GM18526 (cell line): ENCODE measurements around the gene PLEKHM3.

Source experiments
- POLR2A ChIP-seq: IDR thresholded peaks from 3 replicates; pipeline ENCODE4 v1.6.1; 2011; ENCODE audit not compliant: insufficient read length; ENCODE audit errors: extremely low read depth

The PLEKHM3 gene

DNA sequence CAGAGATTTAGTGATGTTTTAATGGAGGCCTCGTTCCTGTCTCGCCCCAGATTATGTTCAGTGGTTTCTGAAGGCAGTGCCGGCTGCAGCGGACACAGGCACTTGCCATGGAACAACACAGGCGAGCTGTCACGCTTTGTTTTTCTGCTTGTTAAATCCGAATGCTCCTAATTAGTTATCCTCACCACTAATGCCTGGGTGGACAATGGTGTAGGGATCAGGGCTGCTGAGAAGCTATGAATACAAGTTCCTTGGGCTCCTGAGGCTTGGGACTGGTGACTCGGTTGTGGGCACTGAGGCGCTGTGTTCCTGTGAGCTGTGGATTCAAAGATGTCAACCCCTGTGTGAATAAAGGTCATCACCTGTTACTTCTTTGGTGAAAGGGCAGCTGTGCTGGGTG lies 123.5 kb downstream of the PLEKHM3 start:
- TF ChIP-seq POLR2A, result no peak

DNA sequence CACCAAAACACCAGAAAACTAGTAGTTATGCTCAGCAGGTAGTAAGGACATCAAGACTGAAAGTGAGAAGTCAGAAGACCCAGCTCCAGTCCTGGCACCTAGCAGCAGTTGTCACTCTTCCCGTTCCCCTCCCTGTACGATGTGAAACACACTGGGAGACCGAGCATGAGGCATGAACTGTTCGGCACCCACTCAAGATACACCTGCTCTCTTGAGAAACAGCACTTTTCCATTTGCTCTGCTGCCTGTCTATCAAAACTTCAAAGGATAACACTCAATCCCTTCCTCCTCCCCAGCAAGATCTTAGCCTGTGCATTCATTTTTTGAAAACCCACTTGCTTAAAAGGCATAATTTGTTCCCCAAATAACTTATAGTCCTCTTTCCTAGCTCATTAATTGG lies 123.9 kb downstream of the PLEKHM3 start:
- TF ChIP-seq POLR2A, result no peak

DNA sequence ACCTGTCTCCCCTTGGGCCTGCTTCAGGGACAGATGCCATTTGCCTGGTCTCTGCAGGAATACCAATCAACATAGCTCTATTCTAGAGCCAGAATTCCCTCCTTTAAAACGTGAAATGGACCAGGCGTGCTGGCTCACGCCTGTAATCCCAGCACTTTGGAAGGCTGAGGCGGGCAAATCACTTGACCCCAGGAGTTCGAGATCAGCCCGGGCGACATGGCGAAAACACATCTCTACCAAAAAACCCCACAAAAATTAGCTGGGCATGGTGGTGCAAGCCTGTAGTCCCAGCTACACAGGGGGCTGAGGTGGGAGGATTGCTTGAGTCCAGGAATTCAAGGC lies 127.0 kb downstream of the PLEKHM3 start:
- TF ChIP-seq POLR2A, result no peak

DNA sequence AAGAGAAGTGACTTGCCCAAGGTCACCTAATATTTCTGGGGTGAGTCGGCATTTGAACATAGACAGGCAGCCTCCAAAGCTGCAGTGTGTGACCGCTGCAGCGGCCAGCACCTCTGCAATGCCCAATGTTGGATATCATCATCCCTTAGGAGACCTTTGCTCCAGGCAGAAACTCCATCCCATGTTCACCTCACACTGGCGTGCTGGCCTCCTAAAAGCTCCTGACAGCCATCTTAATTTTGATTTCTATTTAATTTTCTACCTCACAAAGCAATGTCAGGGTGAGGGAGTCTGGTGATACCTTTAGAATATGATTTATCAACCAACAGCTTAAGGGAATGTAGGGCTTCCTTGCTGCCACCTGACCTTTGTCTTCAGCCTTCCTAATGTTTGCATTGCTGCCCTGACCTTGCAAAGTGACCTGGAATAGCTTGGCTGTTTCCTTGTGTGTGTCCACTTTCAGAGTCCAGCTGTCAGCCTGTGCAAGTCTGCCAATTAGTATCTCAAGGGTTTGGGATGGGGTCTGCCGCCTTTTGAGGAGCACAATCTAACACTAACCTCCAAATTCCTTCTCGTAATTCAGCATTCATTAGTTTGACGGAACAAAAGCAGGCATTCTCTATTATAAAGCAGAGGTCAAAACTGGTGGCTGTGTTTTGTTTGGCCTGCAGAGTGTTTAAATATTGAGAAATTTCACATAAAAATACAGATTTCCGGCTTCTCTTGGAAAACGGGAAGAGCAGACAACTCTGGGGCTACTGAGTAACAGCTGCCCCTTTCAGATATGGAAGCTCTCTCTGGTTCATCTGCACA lies 127.6 kb downstream of the PLEKHM3 start:
- TF ChIP-seq POLR2A, result no peak

DNA sequence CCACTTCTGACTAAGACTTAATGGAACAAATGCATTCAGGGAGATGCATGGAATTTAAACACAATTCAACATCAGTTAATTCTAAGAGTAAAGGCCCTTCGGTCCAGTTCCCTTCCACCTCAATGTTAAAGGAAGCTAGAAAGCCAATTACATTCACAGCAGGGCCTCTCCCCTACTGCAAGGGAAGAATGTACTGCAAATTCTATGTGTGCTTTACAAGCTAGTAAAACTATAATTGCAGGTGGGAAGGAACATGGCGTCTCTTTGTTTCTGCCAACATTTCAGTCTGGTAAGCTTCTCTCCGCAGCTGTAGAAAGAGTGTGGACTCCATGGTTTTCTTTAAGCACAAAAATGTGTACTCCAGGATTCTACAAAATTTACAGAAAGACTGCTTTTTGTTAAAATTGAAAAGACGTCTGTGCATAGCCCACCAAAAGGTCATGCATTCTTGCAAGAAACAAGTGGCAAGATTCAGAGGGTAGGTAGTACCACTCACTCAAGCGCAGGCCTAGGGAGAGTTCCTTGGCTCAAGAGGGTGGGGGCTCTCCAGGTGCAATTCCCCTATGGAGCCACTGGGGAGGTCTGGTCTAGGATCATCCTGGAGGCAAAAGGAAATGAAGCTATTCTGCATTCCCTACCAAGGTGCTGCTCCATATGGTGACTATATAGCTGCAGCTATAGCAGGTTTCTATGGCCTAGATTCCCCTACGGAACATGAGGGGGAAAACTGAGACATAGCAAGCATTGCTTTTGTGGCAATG lies 128.6 kb downstream of the PLEKHM3 start:
- no peak for TF ChIP-seq POLR2A

DNA sequence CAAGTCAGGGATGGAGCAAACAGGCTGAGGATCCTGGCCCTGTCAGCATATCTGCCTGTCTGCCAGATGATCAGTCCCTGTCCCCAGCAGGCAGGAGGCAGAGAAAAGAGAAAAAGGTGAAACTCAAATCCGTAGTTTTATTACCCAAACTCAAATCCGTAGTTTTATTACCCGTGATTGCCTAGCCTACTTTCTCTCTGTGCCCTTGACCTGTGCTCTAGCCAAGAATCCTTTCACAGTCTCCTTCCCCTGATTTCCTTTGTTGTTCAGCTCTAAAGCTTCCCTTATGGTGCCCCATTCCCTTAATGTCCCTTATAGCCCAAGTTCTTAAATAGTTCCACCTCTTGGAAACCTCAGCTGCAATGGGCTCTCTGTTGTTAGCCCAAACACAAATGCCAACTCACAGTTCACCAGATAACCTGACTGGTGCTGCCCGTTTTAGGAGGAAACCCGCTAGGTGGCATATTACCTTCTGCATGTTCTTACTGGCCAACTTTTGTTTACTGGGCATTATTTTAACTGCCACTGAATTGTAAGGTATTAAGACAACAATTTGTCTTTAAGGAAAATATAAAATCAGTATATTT lies 130.0 kb downstream of the PLEKHM3 start:
- no peak for TF ChIP-seq POLR2A

DNA sequence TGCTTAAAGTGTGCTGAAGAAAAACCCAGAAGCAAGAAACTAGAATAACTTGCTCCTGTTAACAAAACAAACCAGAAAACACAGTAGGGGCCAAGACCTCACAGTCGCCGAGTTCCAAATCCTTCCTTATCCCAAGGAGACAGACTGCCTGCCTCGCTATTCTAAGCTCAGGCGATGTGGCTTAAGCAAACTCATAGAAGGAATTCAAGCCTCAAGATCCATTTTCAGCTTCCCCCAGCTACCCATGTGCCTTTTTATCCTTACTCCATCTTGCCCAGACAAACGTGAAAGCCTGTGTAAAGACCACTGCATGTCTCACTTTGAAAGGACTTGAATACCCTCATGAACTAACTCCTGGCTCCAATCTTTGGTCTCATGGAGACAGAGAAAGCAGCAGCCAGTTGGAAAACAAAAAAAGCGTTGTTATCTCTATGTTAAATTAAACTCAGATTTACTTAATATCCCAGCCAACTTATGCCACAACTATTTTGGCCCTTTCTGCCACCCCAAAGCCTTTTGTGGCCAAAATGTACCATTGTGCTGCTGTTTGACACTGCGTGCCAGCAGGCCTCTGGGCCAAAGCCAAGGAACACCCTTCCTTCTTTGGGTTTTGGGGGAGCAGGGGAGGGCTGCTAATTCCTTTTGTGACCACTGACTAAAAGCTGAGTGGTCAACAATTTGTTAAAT lies 132.5 kb downstream of the PLEKHM3 start:
- TF ChIP-seq POLR2A, result no peak

DNA sequence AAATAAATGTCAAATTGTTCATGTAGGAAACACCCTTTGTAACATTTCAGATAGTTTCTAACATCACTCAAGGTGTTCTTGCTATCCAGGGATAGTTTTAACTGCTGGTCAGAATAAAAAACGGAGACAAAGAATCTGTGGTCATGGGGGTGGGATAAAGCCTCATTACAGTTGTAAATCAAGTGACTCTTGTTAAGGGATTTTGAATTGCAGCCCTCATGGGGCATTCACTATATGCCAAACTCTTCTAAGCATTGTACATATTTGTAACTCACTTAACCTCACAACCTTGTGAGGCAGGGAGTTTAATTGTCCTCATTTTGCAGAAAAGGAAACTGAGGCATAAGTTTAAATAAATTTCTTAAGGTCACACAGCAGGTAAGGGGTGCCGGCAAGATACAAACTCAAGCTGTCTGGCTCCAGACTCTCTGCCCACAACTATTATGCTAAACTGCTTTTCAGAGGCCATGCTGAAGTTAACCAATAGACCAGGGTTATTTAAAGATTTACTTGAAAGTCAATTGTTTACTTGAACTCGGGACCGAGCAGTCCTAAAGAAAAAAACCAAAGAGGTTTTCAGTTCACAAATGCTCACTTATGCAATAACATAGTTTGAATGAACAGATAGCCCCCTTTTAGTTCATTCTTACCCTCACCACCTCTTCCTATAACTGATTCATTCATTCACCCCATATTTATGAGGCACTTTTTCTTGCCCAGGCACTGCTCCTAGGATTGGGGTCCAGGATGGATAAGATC lies 134.1 kb downstream of the PLEKHM3 start:
- no peak for TF ChIP-seq POLR2A

DNA sequence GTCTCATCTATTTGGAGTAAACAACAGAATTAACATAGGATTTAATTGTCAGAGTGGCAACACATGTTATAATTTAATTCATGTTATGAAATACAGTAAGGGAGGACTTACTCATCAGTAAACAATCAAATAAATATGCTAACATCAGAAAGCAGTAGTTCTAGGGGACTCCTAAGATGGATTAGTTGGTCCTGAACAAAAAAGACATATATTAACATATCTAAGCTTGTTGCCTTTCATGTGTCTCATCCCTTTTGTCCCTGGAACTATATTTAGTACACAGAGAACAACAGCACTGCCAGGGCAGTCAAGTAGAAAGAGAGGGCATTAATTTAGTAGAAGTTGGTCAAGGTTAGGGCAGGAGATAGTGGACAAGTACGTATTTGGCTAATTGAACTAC lies 137.8 kb downstream of the PLEKHM3 start:
- no peak for TF ChIP-seq POLR2A

DNA sequence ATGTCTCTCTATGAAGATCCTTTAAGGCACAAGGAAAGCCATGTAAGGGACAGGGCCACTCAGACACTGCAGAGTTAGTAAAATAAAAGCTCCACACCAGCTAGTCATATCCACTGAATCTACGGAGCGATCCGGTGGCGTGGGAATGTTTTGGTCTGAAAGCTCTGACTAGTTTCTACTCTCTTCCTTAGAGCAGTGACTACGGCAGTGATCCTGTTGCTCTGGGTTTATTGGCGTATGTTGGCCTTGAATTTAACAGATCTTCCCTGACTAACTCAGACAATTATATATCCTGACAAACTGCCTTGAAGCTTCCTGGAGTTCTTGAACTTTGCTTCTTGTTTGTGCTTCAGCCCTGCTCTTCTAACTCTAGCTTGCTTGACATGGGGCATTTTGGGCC lies 140.3 kb downstream of the PLEKHM3 start:
- TF ChIP-seq POLR2A, result no peak

DNA sequence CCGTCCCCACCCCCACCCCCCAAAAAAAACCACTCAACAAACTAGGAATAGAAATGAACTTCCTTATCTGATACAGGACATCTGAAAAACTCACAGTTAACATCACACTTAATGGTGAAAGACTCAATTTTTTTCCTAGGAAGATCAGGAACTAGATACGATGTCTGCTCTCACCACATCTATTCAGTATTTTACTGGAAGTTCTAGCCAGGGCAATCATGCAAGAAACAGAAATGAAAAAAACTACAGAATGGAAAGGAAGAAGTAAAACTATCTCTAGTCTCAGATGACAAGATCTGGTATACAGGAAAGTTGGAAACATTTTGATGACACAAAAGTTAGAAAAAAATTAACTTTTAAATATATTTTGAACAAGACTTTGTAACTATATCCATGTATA lies 141.2 kb downstream of the PLEKHM3 start:
- no peak for TF ChIP-seq POLR2A

DNA sequence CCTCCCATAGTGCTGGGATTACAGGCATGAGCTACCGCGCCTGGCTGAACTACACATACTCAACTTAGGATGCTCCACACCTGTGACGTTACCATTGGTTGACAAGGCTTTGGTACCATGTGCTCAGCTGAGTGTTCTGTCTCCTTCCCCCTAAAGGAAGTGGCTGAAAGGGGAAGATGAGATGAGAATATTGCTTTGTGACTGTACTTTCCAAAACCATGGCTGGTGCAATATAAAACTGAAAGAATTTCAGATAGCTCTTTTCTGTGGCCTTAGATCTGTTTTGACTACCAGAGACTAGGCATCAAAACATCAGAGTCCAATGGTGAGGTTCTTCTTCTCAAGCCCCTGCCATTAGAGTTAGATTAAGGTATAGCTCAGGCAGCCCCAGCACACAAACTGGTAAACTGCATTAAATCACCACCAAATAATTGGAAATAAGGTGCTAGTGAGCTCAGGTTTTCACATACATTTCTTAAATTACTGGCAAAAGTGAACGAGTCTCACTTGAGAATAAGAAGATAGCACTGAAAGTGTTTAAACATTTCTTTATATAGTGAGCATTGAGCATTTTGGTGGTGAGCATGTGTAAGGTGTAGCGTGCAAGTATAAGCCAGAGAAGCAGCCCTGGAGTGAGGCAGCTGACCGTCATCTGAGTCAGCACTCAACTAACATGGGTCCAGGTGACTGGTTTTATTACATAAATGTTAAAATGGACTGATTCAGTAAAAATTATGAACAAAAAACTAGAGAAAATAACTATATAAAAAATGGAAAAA lies 142.1 kb downstream of the PLEKHM3 start:
- no peak for TF ChIP-seq POLR2A

DNA sequence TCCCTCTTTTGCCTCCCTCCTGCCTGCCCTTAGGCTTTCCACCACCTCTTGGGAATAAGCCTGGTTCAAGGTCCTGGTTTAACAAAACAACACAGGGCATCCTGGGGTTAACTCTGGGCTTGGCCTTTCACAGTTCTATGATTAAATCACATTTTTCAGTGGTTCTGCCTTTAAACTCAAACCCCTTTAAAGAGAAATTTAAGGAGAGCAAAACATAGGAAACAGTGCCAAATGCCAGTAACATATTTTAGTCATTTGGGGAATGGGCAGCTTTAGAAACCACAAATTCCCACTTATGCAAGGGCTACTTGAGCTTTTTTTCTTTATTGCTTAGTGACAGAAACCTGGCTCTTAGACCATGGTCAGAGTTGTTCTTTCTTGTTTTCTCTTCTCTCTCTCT lies 143.4 kb downstream of the PLEKHM3 start:
- TF ChIP-seq POLR2A, result no peak

DNA sequence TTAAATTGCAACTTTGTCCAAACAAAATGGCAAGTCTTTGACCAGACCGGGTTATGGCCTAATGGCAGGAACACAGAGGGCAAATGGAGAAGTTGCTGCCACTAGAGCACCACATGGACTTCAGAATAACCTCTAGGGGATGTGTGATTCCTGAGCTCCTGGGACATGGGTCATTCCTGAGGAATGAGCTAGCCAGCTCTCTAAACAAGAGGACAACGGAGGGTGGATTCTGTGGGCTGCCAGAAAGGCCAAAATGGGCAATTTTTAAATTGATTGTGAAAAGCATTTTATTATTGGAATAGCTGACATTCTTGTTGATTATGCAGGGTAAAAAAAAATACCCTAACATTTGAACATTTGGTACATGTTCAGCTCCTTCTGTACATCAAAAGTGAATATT lies 145.8 kb downstream of the PLEKHM3 start:
- no peak for TF ChIP-seq POLR2A
